Measurements from ENCODE around the gene MGAT3. TPM values are rescaled to one million over a fixed set of nuclear protein-coding genes. Genes with fewer than 3 reads are reported as not detected.

MGAT3 gene
- total and polyA plus RNA-seq, 2 donors (not counting 3 experiments of a cell fraction or from before 2014, with no cell fraction given), result not detected

GRCh38 chr22:39488563-39489083 lies 31.8 kb downstream of the MGAT3 start:
- ChIA-PET CTCF (interaction anchor here (1.8 to 6.7 kb wide), 3 partner anchors 21 to 41 kb away, joined by 4 to 197 read pairs (median 49); partner anchors contain the start of gene RPS19BP1), POLR2A (no interaction called here)
- FAIRE-seq (no peak), DNase-seq (ENCODE audit: low read depth, low spot score) (no peak)
- Histone ChIP-seq H3K36me3 (ENCODE audit: control insufficient read depth in 2 of 2, extremely low read depth in 1 of 2, insufficient read depth in 2 of 2, low read length in 2 of 2) (no peaks in the 10 kb centered on the region), H3K9me3 (replicated peaks; ENCODE audit: control insufficient read depth, insufficient read depth, low read length) (no peaks in the 10 kb centered on the region), H3K4me2 (ENCODE audit: insufficient read depth, low read length) (no peak overlapping the region), H3K4me3 (replicated peaks in 1 of 3; ENCODE audit: insufficient read depth in 1 of 3, low read depth in 1 of 3, low read length in 3 of 3) (no peak overlapping the region), H3K79me2 (ENCODE audit: control insufficient read depth, insufficient read depth, low read length) (no peaks in the 10 kb centered on the region), H3K4me1 (ENCODE audit: control insufficient read depth, extremely low read depth, insufficient read depth, low read length) (no peaks in the 10 kb centered on the region), H4K20me1 (replicated peaks; ENCODE audit: control insufficient read depth, extremely low read depth, insufficient read depth, low read length) (no peaks in the 10 kb centered on the region), H3K9ac (replicated peaks; ENCODE audit: extremely low read depth, insufficient read depth, low read length) (no peak overlapping the region), H3K27me3 (ENCODE audit: control insufficient read depth in 2 of 2, insufficient read depth in 2 of 2, low read length in 2 of 2) (no peaks in the 10 kb centered on the region), H3K9me1 (replicated peaks; ENCODE audit: control insufficient read depth, extremely low read depth, insufficient read depth, low read length) (no peaks in the 10 kb centered on the region), H3K27ac (ENCODE audit: insufficient read depth, low read depth, low read length) (no peak overlapping the region), H2AFZ (ENCODE audit: low read depth, low read length) (no peak overlapping the region)
- no TSS peak for BruUV-seq (replicated peaks)
- TF ChIP-seq MYC (IDR thresholded peaks at IDR 0.05; ENCODE audit: low read depth, low read length), result no peak
- TF ChIP-seq EZH2 (IDR thresholded peaks at IDR 0.05; ENCODE audit: borderline replicate concordance, low read depth, low read length, severe bottlenecking), result no peak
- no peak for TF ChIP-seq MAX (IDR thresholded peaks at IDR 0.05; ENCODE audit: insufficient read depth, insufficient read length)
- TF ChIP-seq POLR2AphosphoS5 (IDR thresholded peaks at IDR 0.05; ENCODE audit: insufficient read depth, low read depth, low read length), result no peak
- no peak for TF ChIP-seq JUN (IDR thresholded peaks at IDR 0.05; ENCODE audit: borderline replicate concordance, insufficient read depth, insufficient read length, low read depth)
- no peak for TF ChIP-seq GATA2 (IDR thresholded peaks at IDR 0.05; ENCODE audit: insufficient read depth, insufficient read length, low read depth, low read length)
- TF ChIP-seq CTCF (IDR thresholded peaks at IDR 0.05; ENCODE audit: extremely low read depth in 1 of 2, insufficient read depth in 1 of 2, low read depth in 1 of 2, low read length in 2 of 2), result no peak
- TF ChIP-seq FOS (IDR thresholded peaks at IDR 0.05; ENCODE audit: borderline replicate concordance, insufficient read depth, low read length), result no peak
- no peak for TF ChIP-seq POLR2A (IDR thresholded peaks at IDR 0.05; ENCODE audit: low read depth, low read length)
- dilution Hi-C loops (cut with MboI; ENCODE audit: extremely low pct_ligation_motif_present, low sequenced_read_pairs), result no loop called here
- intact Hi-C loops (cut with micrococcal nuclease), result no loop called here

All from endothelial cell of umbilical vein (primary cell).